Neutrophil (primary cell): ENCODE results near the gene TRAPPC12.
A peak's percentile ranks its signal among the peaks of the same experiment; 100 is the strongest.
"Not testable (repeated sequence)": the region's sequence is repeated elsewhere in the genome, so short reads cannot be mapped to it uniquely, and the experiment has no call there.

Experiments
- H3K27ac ChIP-seq: fragments of 200-600 bp; sonication (generic); 2 replicates; pipeline ENCODE4 v1.5.1; 2016; ENCODE audit warnings: mild to moderate bottlenecking, moderate library complexity
- H3K27me3 ChIP-seq: fragments of 200-600 bp; sonication (generic); 2 replicates; pipeline ENCODE4 v1.6.0; 2016; ENCODE audit warnings: mild to moderate bottlenecking
- H3K36me3 ChIP-seq: fragments of 200-600 bp; sonication (generic); 2 replicates; pipeline ENCODE4 v1.5.1; 2017
- H3K4me1 ChIP-seq, 2 experiments: fragments of 200-600 bp in 1 of 2; sonication (generic) in 1 of 2; 1 replicate in 1 of 2; 2 replicates in 1 of 2; pipeline versions ENCODE4 v1.5.1 to v1.6.1; 2013 to 2016; ENCODE audit warnings: low read depth in 1 of 2, low read length in 1 of 2, mild to moderate bottlenecking in 1 of 2, moderate library complexity in 1 of 2; ENCODE audit not compliant: control insufficient read depth in 1 of 2, insufficient read depth in 1 of 2
- H3K4me3 ChIP-seq, 2 experiments: fragments of 200-600 bp in 1 of 2; sonication (generic) in 1 of 2; 1 replicate in 1 of 2; 2 replicates in 1 of 2; pipeline ENCODE4 v1.5.1; 2013 to 2016; ENCODE audit warnings: low read depth in 1 of 2, low read length in 1 of 2, mild to moderate bottlenecking in 1 of 2, moderate library complexity in 1 of 2
- H3K9me3 ChIP-seq: fragments of 200-600 bp; sonication (generic); 2 replicates; pipeline ENCODE4 v1.5.1; 2016
- CTCF ChIP-seq: fragments of 200-600 bp; sonication (generic); IDR thresholded peaks from 2 replicates; pipeline ENCODE4 v1.5.1; 2016; ENCODE audit warnings: antibody characterized with exemption

The TRAPPC12 gene

GRCh38 chr2:3357926-3358325 is 21.6 kb upstream of the TRAPPC12 start:
- peaks cover 17 to 19% of the 10 kb centered on the region in 2 experiments for H3K4me1 ChIP-seq
- H3K9me3 ChIP-seq, result no peaks in the 10 kb centered on the region
- H3K27ac ChIP-seq, result peak overlapping the region; percentile 85
- no peak overlapping the region for H3K4me3 ChIP-seq
- peaks cover 4% of the 10 kb centered on the region for H3K36me3 ChIP-seq
- H3K27me3 ChIP-seq, result no peaks in the 10 kb centered on the region
- TF ChIP-seq CTCF, result no peak

GRCh38 chr2:3361518-3362389 is 17.7 kb upstream of the TRAPPC12 start:
- Histone ChIP-seq H3K27ac (no peak overlapping the region), H3K27me3 (no peaks in the 10 kb centered on the region), H3K4me3 (no peak overlapping the region), H3K9me3 (no peaks in the 10 kb centered on the region), H3K4me1 (peaks cover 13 to 14% of the 10 kb centered on the region in 2 experiments), H3K36me3 (no peaks in the 10 kb centered on the region)
- TF ChIP-seq CTCF, result no peak

- H3K27me3 ChIP-seq, result no peaks in the 10 kb centered on the region
- no peaks in the 10 kb centered on the region for H3K9me3 ChIP-seq
- H3K36me3 ChIP-seq, result no peaks in the 10 kb centered on the region
- H3K4me1 ChIP-seq, result no peaks in the 10 kb centered on the region
- TF ChIP-seq CTCF, result no peak
- H3K4me3 ChIP-seq, result no peak overlapping the region
- H3K27ac ChIP-seq, result no peak overlapping the region
These were observed 14.3 kb upstream of the TRAPPC12 start for GRCh38 chr2:3365219-3365618.

GRCh38 chr2:3368261-3368722 is 11.2 kb upstream of the TRAPPC12 start:
- no peak overlapping the region for H3K27ac ChIP-seq
- TF ChIP-seq CTCF, result no peak
- no peak overlapping the region for H3K4me3 ChIP-seq
- no peaks in the 10 kb centered on the region for H3K27me3 ChIP-seq
- no peaks in the 10 kb centered on the region for H3K9me3 ChIP-seq
- H3K4me1 ChIP-seq, result no peaks in the 10 kb centered on the region
- H3K36me3 ChIP-seq, result no peaks in the 10 kb centered on the region

- H3K27me3 ChIP-seq, H3K9me3 ChIP-seq, H3K27ac ChIP-seq, H3K4me1 ChIP-seq, H3K36me3 ChIP-seq, H3K4me3 ChIP-seq: not testable (repeated sequence)
These were observed 9.9 kb upstream of the TRAPPC12 start for GRCh38 chr2:3369340-3370181.
